ENCODE results near the gene BARHL1.

DNA sequence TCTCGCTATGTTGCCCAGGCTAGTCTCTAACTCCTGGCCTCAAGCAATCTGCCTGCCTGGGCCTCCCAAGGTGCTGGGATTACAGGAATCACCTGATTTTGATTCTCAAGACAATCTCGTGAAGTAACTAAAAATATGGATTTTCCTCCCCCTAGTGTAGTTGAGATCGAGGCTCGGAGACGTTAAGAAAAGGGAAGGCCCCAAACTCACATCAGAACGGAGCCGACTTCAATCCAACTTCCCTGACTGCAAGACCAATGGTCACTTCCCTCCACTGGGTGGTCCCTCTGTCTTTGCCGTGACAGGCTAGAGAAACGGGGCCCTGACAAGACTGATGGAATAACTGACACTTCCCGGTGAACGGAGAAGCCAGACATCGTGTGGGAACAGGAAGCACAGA, 28.3 kb downstream of the BARHL1 start:
- TF ChIP-seq, protein P1, sequence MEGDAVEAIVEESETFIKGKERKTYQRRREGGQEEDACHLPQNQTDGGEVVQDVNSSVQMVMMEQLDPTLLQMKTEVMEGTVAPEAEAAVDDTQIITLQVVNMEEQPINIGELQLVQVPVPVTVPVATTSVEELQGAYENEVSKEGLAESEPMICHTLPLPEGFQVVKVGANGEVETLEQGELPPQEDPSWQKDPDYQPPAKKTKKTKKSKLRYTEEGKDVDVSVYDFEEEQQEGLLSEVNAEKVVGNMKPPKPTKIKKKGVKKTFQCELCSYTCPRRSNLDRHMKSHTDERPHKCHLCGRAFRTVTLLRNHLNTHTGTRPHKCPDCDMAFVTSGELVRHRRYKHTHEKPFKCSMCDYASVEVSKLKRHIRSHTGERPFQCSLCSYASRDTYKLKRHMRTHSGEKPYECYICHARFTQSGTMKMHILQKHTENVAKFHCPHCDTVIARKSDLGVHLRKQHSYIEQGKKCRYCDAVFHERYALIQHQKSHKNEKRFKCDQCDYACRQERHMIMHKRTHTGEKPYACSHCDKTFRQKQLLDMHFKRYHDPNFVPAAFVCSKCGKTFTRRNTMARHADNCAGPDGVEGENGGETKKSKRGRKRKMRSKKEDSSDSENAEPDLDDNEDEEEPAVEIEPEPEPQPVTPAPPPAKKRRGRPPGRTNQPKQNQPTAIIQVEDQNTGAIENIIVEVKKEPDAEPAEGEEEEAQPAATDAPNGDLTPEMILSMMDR (IDR thresholded peaks at IDR 0.05): no peak
- TF ChIP-seq POLR2A (IDR thresholded peaks at IDR 0.05) (no peak), POLR2AphosphoS5 (IDR thresholded peaks at IDR 0.05; ENCODE audit: insufficient read depth in 1 of 2, low read depth in 1 of 2) (no peak)
